Ectodermal cell (in vitro differentiated cells): ENCODE results near the gene GLIPR2.
"Not testable (repeated sequence)": the region's sequence is repeated elsewhere in the genome, so short reads cannot be mapped to it uniquely, and the experiment has no call there.

Experiments
- H3K27ac ChIP-seq: 2 replicates; pipeline ENCODE4 v1.7.0; 2013; ENCODE audit warnings: mild to moderate bottlenecking, low read depth, low read length; ENCODE audit not compliant: insufficient read depth, poor library complexity, severe bottlenecking
- H3K27me3 ChIP-seq: 2 replicates; pipeline ENCODE4 v1.7.0; 2013; ENCODE audit warnings: mild to moderate bottlenecking, low read length; ENCODE audit not compliant: insufficient read depth, control insufficient read depth, poor library complexity, severe bottlenecking
- H3K36me3 ChIP-seq: one replicate; pipeline ENCODE4 v1.7.0; 2013; ENCODE audit warnings: low read length; ENCODE audit not compliant: control insufficient read depth, insufficient read depth
- H3K4me1 ChIP-seq: one replicate; pipeline ENCODE4 v1.7.0; 2013; ENCODE audit warnings: low read length; ENCODE audit not compliant: control insufficient read depth, insufficient read depth
- H3K4me3 ChIP-seq: 2 replicates; pipeline ENCODE4 v1.7.0; 2013; ENCODE audit warnings: low read depth, low read length, control low read depth; ENCODE audit not compliant: insufficient read depth
- H3K9me3 ChIP-seq: 2 replicates; pipeline ENCODE4 v1.7.0; 2013; ENCODE audit warnings: mild to moderate bottlenecking, low read length, moderate library complexity; ENCODE audit not compliant: control insufficient read depth
- WGBS, 2 experiments: methylation state at CpG; one replicate each; pipeline ENCODE4 v1.1.7; 2013; ENCODE audit warnings: missing lambda C conversion rate in 2 of 2; 5-methylcytosine and 5-hydroxymethylcytosine counted together

The GLIPR2 gene

GRCh38 chr9:36173861-36174260, 37.3 kb downstream of the GLIPR2 start:
- H3K9me3 ChIP-seq: no peaks in the 10 kb centered on the region
- WGBS, 2 experiments: 95 to 98% methylated on average over 2 of the region's 2 CpGs
- no peaks in the 10 kb centered on the region for H3K36me3 ChIP-seq
- no peaks in the 10 kb centered on the region for H3K4me1 ChIP-seq
- H3K27ac ChIP-seq: no peak overlapping the region
- no peaks in the 10 kb centered on the region for H3K27me3 ChIP-seq
- H3K4me3 ChIP-seq: no peak overlapping the region

- no peaks in the 10 kb centered on the region for H3K36me3 ChIP-seq
- 94 to 96% methylated on average over 7 of the region's 7 CpGs for WGBS, 2 experiments
- no peaks in the 10 kb centered on the region for H3K4me1 ChIP-seq
- H3K27me3 ChIP-seq: no peaks in the 10 kb centered on the region
- no peak overlapping the region for H3K27ac ChIP-seq
- H3K9me3 ChIP-seq: no peaks in the 10 kb centered on the region
- H3K4me3 ChIP-seq: no peak overlapping the region
These were observed 37.7 kb downstream of the GLIPR2 start for GRCh38 chr9:36174271-36174670.

GRCh38 chr9:36174731-36175130, 38.2 kb downstream of the GLIPR2 start:
- no peaks in the 10 kb centered on the region for H3K27me3 ChIP-seq
- H3K4me3 ChIP-seq: no peak overlapping the region
- H3K27ac ChIP-seq: no peak overlapping the region
- no peaks in the 10 kb centered on the region for H3K4me1 ChIP-seq
- H3K9me3 ChIP-seq: no peaks in the 10 kb centered on the region
- WGBS, 2 experiments: 66 to 76% methylated on average over 3 of the region's 3 CpGs
- no peaks in the 10 kb centered on the region for H3K36me3 ChIP-seq

- H3K36me3 ChIP-seq, H3K4me3 ChIP-seq, H3K4me1 ChIP-seq, H3K9me3 ChIP-seq, H3K27me3 ChIP-seq, H3K27ac ChIP-seq: not testable (repeated sequence)
- WGBS, 2 experiments: 89 to 95% methylated on average over 3 of the region's 3 CpGs
These were observed 38.7 kb downstream of the GLIPR2 start for GRCh38 chr9:36175209-36175608.

DNA sequence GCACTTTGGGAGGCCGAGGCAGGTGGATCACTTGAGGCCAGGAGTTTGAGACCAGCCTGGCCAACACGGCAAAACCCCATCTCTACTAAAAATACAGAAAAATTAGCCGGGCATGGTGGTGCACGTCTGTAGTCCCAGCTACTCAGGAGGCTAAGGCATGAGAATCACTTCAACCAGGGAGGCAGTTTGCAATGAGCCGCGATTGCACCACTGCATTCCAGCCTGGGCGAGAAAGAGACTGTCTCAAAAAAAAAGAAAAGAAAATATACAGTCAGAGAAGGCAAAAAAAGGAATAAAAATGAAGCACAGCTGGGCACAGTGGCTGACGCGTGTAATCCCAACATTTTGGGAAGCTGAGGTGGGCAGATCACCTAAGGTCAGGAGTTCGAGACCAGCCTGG, 40.0 kb downstream of the GLIPR2 start:
- not testable (repeated sequence) for H3K4me1 ChIP-seq, H3K27me3 ChIP-seq, H3K9me3 ChIP-seq, H3K4me3 ChIP-seq, H3K27ac ChIP-seq, H3K36me3 ChIP-seq
- 92 to 93% methylated on average over 10 of the region's 10 CpGs for WGBS, 2 experiments

DNA sequence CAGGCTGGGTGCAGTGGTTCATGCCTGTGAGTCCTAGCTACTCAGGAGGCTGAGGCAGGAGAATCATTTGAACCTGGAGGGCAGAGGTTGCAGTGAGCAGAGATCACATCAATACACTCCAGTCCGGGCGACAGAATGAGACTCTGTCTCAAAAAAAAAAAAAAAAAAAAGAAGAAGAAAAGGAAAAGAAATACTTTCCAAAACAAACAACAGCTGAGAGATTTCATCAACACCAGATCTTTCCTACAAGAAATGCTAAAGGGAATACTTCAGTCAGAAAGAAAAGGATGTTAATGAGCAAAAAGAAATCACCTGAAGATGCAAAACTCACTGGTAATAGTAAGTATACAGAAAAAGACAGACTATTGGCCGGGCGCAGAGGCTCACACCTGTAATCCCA, 41.0 kb downstream of the GLIPR2 start:
- H3K4me3 ChIP-seq: no peak overlapping the region
- no peaks in the 10 kb centered on the region for H3K4me1 ChIP-seq
- H3K27me3 ChIP-seq: no peaks in the 10 kb centered on the region
- H3K27ac ChIP-seq: no peak overlapping the region
- 82 to 98% methylated on average over 3 to 4 of the region's 4 CpGs for WGBS, 2 experiments
- H3K9me3 ChIP-seq: no peaks in the 10 kb centered on the region
- H3K36me3 ChIP-seq: no peaks in the 10 kb centered on the region

- H3K36me3 ChIP-seq, H3K27ac ChIP-seq, H3K27me3 ChIP-seq, H3K4me1 ChIP-seq, H3K4me3 ChIP-seq, H3K9me3 ChIP-seq: not testable (repeated sequence)
- WGBS, 2 experiments: 89 to 93% methylated on average over 5 of the region's 6 CpGs
These were observed 43.7 kb downstream of the GLIPR2 start for GRCh38 chr9:36180243-36180642.

DNA sequence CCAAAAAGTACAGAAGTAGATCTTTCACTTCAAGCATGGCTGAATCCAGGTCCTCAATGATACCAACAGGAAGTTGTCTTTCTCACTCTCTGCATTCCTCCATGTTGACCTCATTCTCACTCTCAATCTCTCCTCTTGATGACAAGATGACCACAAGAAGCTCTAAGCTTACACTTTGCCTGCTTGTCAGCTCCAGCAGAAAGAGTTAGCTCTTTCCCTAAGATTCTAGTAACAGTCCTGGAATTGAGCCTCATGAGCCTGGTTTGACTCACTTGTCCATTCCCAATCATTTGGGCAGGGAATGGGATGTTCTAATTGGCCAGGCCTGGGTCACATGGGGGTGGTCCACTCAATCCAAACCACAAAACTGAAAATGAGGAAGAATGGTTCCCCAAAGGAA, 50.9 kb downstream of the GLIPR2 start:
- Histone ChIP-seq H3K36me3 (no peaks in the 10 kb centered on the region), H3K27ac (no peak overlapping the region), H3K9me3 (no peaks in the 10 kb centered on the region), H3K4me3 (no peak overlapping the region), H3K27me3 (no peaks in the 10 kb centered on the region), H3K4me1 (peaks cover 5% of the 10 kb centered on the region)

DNA sequence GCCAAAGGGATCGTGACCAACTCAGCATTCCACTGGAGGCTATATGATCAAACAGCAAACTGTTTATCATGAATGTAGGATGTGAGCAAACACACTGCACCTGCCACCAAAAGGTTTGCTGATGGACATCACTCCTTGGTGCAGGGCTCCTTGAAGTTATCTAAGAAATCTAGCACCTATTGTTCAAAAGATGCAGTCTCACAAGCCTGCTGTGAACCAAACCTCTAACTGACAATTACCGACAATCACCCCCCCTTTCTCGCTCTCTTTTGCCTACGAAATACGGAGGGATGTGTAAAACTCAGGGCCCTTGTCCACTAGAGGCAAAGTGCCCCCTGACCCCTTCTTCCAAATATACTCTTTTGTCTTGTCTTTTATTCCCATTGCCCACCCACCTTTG, 51.7 kb downstream of the GLIPR2 start:
- no peaks in the 10 kb centered on the region for H3K27me3 ChIP-seq
- H3K9me3 ChIP-seq: no peaks in the 10 kb centered on the region
- WGBS, 2 experiments: 89 to 90% methylated on average over 5 of the region's 5 CpGs
- H3K36me3 ChIP-seq: no peaks in the 10 kb centered on the region
- H3K4me3 ChIP-seq: no peak overlapping the region
- peaks cover 13% of the 10 kb centered on the region for H3K4me1 ChIP-seq
- no peak overlapping the region for H3K27ac ChIP-seq

- no peaks in the 10 kb centered on the region for H3K9me3 ChIP-seq
- H3K4me1 ChIP-seq: peaks cover 14% of the 10 kb centered on the region
- peak overlapping the region; percentile 56 for H3K27ac ChIP-seq
- WGBS, 2 experiments: 19 to 28% methylated on average over 7 to 9 of the region's 9 CpGs
- no peaks in the 10 kb centered on the region for H3K36me3 ChIP-seq
- H3K4me3 ChIP-seq: peak overlapping the region; percentile 98
- H3K27me3 ChIP-seq: no peaks in the 10 kb centered on the region
These were observed 53.4 kb downstream of the GLIPR2 start for GRCh38 chr9:36189976-36190375.
